Dedifferentiated amniotic fluid mesenchymal stem cell (primary cell): ENCODE measurements around the gene RRP1B.
A peak's percentile ranks its signal among the peaks of the same experiment; 100 is the strongest.

Source experiments
- DNase-seq: peaks from one replicate; pipeline ENCODE4 v3.0.0-alpha.2; 2016; ENCODE audit errors: extremely low spot score

Gene RRP1B

DNA sequence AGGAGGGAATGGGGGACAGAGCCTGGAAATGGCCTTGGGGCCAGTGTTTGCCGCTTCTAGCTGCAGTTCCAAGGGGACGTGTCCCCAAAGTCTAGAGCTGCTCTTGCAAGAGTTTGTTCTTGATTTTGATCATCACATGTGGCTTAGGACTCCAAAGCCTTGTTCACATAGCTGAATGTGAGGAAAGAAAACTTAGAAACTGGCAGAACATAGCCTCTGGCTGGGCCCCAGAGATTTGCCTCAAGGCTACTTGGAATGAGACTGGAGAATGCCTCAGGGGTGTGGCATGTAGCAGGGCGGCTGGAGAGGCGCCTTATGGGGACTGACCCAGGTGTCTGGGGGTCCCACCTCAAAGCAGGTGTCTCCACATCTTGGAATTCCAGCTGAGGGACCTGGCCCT, 61.8 kb downstream of the RRP1B start:
- DNase-seq = no peak

DNA sequence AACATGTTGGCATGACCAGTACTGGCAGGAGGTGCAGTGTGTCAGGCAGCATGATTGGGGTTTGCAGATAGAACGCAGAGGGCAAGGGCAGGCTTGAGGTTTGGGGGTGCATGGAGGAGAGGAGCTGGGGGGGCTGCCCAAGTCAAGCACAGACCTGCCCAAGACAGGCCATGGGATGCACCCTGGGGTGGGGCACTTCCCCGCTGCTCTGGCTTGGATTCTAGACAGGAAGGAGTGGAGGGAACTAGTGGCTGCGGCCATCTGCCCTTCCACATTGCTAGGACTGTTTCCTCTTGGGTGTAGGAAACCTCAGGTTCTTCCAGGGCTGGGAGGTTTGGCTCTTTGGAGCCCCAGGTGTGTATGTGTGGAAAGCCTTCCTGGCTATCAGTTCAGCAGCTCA, 62.6 kb downstream of the RRP1B start:
- DNase-seq = no peak

DNA sequence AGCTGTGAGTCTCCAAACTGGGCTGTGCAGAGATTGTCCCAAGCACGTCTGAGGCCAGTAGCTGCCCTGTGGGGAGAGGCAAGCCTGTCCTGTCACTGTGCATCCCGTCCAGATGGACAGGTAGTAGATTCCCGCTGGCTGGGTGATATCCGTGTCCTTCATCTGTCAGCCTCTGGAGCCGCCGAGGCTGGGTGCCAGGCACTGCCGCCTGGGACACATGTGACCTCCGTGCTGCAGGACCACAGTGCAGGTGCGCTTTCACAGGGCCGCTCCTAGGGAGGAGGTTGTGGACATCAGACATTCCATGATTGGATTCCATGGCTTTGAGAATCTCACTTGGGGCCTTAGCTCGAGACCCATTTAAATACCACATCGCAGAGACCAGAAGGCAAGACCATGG, 64.3 kb downstream of the RRP1B start:
- no peak for DNase-seq

DNA sequence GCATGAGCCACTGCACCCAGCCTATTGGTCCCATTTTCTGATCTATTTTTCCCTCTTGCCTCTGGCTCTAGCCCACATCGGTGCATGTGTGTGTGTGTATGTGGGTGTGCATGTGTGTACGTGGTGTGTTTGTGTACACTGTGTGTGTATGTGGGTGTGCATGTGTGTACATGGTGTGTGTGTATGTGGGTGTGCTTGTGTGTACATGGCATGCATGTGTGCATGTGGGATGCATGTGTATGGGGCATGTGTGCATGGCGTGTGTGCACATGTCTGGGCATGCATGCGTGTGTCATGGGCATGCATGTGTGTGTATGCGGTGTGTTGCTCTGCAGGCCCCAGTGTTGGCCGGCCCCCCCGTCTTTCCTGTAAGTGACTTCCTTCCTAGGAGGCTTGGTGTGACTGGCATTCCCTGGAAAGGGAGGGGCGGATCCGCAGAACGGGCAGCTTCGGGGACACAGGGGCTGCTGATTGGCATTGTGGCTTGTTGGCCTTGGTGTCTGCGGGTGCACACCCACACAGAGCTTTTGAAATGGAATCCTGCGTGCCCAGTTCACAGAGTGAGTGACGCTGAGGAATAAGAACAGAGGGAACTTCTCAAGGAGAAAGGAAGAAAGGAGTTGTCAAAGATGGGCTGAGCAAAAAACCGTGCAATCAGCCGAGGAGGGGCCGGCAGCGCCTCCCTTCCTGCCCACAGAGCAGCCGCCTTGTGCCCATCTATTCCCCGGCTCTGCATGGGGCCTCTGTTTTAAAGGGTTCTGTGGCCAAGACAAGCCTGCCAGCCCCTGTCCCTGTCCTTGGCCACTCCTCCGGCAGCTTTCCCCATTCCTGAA, 67.5 kb downstream of the RRP1B start:
- DNase-seq = no peak

DNA sequence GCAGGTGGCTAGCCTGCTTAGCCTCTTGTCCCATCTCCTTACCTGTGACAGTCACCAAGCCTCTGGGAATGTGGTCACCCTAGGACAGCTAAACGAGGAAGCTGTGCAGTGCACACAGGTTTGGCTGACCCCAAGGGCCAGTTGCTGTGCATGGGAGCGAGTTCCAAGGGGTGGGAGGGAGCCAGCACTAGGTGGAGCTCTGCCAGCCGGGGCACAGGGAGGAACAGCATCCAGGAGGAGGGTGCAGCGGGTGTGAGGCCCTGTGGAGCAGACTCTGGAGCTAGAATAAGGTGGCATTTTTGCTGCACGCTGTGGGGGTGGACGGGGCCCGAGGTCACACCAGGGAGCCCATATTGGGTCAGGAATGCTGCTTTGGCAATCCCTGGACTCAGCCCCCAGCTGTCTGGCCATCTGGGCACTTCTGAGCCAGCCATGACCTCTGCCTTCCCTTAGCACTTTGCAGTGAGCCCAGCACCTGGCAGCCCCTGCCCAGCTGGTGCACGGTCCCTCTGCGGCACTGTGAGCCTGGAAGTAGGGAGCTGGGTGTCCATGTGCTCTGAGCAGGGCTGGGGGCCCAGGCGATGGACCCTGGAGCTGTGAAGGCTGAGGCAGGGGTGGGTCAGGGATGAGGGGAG, 68.3 kb downstream of the RRP1B start:
- no peak for DNase-seq

DNA sequence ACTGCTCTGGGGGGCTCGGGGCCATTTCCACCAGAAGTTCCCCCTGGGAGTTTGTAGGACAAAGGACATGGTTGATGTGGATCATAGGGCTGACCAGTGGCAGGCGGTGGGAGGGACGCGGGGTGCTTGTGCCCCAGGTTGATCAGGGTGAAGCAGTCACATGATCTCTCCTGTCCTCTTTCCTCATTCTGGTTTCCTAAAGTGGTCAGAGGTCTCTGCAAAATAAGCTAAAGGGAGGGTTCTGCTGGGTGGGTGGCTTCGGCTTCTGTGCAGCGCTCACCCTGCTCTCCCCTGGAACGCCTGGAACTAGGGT, 68.8 kb downstream of the RRP1B start:
- no peak for DNase-seq

DNA sequence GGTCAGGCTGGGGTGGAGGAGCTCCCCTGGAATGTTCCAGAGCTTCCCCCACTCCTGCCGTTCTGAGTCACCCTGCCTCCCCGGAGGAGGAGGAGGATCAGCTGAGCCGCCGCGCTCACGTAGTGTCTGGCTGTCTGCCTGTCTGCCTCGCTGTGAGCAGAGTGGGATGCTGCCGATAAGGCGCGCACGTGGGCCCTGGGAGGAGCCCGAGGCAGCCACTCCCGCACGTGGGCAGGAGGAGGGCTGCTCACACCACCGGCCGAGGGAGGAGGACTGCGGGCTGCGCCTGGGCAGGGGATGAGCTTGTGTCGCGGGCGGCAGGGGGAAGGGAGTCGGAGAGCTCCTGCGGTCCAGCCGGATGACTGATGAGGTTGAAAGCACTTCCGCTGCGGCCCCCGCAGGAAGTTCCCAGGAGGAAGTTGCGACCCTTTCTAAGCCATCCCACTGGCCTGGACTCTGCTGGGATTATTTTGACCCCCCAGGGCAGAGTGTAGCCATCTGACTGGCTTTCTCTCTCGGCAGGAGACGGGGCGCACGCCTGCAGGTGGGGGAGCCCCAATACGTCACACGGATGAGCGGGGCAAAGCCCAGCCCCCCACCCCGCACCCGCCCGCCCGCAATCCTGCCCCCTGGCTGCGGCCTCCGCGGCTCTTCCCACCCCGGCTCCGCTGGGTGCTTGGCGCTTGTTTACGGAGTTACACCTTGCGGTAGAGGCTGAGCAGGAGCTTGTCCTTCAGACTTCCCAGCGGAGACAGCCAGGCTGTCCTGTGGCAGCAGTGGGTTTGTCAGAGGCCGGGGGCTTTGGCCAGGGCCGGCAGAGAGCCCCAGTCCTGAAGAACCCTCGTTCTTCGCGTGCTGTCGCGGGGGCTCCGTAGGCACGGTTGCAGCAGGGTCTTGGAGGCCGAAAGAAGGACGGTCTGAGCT, 69.4 kb downstream of the RRP1B start:
- DNase-seq = peak; percentile 94

DNA sequence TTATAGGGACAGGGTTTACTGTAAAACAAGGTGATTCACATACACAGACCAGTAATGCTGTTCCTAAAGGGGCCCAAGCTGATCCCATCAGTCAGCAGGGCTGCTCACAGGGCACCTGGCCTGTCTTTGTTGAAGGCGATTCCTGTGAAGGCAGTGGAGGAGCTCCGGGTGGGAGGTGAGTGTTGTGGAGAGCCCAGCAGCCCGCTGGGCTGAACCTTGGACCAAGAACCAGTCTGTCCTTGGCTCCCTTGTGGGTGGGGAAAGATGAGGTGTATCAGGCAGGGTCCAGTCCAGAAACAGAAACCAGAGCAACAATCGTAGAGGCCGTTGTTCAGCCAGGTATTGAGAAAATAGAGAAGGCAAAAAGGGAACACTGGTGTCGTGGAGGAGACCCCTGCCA, 72.1 kb downstream of the RRP1B start:
- no peak for DNase-seq

DNA sequence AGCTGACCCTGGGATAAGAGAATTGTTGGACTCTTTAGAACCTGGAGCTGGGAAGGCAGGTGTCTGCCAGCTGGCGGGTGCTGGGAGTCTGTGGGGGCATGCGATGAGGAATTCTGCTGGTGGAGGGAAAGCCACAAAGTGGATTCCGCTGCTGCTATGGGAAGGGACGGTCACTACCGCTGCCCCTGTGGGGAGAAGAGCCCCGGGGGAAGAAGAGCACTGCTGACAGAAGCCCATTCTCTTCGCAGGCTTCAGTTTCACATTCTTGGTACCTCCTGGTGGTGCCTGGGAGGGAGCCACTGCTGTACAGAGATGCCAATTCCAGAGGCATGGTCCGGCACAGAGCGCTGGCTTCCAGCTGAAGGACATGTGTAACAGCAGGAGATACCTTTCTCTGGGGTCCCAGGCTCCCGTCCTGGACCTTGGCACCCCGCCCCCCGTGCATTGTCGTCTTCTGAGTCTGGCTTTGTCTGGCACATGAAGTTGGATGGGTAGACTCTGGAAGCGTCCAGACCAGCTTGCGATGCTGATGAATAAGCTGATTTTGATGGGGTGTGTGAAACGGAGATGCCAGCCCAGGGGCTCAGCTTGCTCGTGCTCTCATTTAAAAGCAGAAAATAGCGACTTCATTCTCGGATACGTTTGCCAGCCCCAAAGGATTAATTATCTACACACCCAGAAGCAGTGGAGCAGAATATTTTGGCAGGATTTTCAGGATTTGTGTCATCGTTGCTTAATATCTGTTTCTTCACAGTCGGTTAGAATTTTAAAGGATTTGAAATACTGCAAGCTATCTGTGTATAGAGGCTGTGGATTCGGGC, 72.7 kb downstream of the RRP1B start:
- no peak for DNase-seq

DNA sequence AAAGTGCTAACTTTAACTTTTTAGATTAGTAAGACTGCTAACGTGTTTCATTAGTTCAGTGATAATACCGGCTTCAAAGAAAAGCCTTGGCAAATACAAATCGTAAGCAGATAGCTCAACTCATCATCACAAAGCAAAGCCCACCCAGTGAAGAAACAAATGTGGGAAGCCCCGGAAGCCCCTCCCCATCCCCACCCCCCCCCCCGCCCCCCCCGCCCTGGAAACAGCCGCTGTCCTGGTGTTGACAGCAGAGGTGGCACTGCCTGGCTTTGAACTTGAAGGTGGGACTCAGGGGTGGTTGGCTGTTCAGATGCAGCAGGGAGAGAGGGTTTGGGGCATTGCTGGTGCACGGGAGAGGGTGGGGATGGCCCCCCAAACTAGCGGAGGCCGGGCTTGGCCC, 73.7 kb downstream of the RRP1B start:
- DNase-seq = no peak

DNA sequence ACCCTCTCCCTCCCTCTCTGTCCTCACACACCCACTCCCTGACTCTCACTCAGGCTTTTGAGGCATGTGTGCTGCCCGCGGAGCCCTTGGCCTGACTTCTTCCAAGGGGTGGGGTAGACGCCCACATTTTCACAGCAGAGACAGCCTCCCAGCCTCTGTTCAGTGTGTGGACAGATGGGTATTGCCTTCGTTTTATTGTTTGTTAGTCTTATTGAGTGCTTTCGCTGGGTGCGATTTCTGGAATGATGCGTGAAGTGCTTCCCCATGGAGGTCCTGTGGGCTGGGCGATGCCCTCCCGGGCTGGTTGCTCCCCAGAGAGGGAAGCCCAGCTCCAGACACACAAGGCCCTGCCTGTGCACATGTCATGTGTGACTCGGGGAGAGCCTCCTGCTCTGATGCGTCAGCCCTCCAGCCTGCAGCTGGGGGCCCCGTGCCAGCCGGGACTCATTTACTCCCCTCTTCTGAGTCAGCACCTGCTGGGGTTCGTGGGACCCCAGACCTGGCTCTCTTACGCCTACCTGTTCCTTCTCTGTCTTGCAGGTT, 74.2 kb downstream of the RRP1B start:
- peak; percentile 28 for DNase-seq

DNA sequence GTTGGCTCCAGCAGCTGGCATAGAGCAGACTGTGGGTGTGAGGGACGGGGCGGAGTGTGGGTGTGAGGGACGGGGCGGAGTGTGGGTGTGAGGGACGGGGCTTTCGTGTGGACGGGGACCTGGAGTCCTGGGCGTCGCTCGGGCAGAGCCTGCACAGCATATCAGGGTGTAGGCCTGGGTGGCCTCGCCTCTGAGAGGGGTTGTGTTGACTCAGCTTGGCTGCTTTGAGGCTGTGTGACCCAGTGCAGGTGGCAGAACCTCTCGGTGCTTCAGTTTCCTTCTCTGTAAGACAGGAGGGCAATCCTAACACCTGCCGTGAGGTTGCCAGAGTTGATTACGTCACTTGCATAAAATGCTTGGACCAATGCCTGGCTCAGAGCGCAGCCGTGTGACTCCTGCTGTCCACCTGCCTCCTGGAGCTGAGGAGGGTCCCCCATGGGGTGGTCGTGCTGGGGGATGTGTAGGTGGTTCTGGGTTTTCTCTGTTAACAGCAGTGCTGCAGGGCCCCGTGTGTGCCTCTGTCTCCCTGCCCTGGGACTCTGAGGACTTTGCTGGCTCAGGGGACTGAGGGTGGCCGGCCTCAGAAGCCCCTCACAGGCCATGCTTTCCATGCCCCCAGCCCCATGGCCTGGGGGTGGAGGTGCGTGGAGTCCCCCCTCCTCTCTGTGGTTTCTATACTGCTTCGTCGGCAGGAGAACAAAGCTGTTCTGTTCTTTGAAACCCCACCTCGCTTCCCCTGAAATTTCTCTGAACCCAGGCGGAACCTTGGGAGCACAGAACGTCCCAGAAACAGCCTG, 75.0 kb downstream of the RRP1B start:
- no peak for DNase-seq

DNA sequence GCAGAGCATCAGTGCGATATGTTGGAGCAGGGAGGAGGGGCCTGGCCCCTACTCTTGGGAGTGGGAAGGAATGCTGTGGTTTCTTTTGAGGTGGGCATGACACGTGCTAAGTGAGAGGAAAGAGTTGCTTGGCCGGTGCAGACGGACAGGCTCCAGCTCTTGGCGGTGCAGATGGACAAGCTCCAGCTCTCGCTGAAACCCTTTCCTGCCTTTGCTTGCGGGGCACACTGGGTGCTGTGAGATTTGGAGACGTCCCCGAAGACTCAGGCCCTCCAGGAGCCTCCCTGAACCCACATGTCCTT, 75.5 kb downstream of the RRP1B start:
- DNase-seq = no peak

DNA sequence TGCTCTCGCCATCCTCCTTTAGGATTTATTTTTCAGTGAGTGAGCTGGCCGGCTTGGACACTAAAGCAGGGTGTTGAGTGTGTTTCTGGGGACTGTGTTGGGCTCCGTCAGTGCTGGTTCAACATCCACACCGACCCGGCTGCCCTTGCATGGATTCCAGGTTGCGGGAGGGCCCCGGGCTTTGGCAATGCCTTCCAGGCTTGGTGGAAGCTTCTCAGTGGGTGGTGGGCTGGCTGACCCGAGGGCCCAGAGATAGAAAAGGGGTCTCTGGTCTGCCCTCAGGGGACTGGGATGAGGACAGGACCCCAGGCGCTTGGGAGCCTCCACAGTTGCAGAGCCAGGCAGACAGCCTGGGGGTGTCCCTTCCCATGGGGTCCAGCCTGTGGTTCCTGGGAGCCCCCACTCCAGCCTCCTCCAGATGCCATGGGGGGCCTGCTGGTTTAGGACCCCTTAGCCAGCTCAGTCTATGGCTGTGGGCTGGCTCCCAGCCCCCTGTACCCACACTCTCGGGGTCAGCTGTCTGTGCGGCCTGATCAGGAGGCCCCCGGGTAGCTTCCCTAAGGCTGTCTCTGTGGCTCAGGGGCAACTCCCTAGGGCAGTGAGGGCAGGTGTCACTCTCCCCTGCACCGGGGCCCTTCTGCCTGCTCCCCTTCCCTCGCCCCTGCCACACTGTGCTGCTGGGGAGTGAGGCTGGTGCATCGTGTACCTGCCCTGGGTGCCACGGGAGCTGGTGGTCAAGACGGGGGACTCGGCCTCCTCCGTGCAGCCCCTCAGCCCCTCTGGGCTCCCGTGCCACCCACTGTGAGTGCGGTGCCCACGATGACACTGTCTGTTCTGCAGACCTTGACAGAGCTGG, 76.1 kb downstream of the RRP1B start:
- no peak for DNase-seq

DNA sequence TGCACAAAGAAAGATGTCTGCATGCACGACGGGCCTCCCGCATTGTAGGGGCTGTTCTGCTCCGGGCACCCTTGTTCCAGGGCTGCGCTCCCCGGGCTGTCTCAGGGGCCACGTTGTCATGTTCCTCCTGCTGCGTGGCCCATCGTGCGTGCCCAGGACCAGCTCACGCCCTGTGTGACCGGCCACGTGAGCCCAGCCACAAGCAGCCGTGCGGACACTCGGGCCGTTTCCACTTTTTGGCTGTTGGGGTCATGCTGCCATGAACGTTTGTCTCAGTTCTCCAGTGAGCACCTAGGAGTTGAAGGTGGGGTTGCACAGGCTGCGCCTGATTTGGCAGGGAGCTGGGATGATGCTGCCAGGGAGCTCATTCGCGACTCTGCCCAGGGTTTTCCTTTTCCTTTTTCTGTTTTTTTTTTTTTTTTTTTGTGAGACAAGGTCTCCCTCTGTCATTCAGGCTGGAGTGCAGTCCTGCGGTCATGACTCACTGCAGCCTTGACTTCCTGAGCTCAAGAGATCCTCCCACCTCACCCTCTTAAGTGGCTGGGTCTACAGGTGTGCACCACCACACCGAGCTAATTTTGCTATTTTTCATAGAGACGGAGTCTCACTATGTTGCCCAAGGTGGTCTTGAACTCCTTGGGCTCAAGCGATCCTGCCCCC, 77.0 kb downstream of the RRP1B start:
- DNase-seq = no peak

DNA sequence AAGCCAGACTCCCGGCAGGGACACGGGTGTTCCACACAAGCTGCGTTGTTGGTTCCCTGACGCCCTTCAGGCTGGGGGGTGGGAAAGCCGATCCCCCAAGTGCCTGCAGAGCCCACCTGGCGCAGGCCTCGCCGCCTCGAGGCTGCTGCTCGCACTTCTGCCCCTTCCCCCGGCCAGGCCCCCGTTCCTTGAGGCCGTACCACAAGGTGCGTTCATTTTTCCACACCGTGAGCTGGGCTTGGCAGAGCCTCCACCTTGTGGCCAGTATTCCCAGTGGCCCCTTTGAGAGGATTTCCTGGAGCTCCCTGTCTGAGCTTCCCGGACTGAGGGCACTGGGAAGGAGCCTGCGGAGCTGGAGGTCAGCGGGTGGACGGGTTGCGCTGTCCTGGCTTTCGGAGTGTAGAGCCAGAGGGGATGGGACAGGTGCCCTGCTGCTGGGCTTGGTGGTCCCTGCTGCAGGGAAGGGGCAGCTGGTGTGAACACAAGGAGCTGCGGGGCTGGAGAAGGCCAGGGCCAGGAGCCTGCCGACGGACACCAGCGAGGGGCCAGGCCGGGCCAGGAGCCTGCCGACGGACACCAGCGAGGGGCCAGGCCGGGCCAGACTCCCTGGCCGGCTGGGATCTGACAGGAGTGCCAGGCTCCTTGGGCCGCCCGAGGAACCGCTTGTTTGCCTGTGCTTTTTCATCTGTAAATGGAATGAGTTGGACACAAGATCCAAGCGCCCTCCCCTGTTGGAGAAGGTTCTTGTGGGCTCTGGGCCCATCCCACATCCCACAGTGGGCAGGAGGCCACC, 78.0 kb downstream of the RRP1B start:
- DNase-seq = no peak

DNA sequence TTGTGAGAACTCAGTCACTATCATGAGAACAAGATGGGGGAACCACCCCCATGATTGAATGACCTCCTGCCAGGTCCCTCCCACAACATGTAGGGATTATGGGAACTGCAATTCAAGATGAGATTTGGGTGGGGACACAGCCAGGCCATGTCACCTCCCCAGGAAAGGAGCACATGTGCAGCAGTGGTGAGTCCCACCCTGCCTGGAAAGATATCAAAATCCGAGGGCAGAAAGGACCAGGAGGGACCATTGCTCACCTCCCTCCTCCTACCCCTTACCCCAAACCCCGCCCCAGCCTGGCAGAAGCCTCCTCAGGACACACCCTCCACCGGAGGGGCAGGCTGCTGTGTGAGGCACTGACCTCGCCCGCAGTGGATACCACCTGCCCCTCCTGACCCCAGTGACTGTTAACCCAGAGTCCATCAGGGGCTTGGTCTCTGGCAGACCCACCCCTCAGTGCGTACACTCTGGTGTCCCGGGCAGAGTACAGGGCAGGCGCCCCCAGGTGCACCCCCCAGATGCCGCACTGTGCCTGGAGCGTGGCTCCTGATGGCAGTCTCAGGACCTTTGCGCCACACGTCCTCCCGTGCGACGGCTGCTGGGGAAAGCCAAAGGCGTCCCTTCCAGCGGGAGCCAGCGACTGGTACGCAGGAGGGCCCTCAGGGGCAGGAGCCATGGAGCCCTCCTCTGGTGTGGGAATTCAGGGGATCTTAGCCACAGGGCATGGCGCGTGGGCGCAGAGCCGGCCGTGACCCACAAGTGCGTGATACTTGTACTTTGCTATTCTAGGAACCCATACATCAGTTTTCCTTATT, 80.5 kb downstream of the RRP1B start:
- DNase-seq = no peak
